HCT116 (cell line): Measurements from ENCODE around the gene GALR3. TPM values are rescaled to one million over a fixed set of nuclear protein-coding genes. Genes with fewer than 3 reads are reported as not detected.

Source experiments
- ATAC-seq: fragments of 200-7000 bp; cut with Tn5 transposase; 2 replicates; pipeline ENCODE4 v1.9.1; 2020; ENCODE audit warnings: mild to moderate bottlenecking, moderate library complexity
- BruUV-seq: library from RNA; stranded (reverse); fragments of 400-500 nt; replicated peaks from 2 replicates; lab custom pipeline; 2021; lab: Mats Ljungman, UMichigan
- CTCF ChIA-PET: fragments of 300-600 bp; sonication (Branson Sonifier 250); formaldehyde crosslinking; loops from one replicate; lab custom pipeline; 2021; ENCODE audit warnings: antibody characterized with exemption; lab: Charles Lee
- POLR2A ChIA-PET: fragments of 300-600, 350-600 bp; sonication (Branson Sonifier 250); formaldehyde crosslinking; loops from one replicate; lab custom pipeline; 2021; ENCODE audit warnings: antibody characterized with exemption; lab: Charles Lee
- RAD21 ChIA-PET, 2 experiments: fragments of 300-600 bp; sonication (Branson Sonifier 250); formaldehyde crosslinking; loops; one replicate each; lab custom pipeline; 2023; ENCODE audit warnings: low total read pairs in 2 of 2; ENCODE audit not compliant: uncharacterized antibody in 2 of 2, unreplicated experiment in 2 of 2, low non-redundant PET in 1 of 2; lab: Charles Lee
- DNase-seq: peaks from one replicate; pipeline ENCODE4 v3.0.0-alpha.2; 2010; ENCODE audit warnings: low read depth, low spot score
- H2AFZ ChIP-seq: fragments of 200-600 bp; shearing (Covaris generic), sonication (generic); 2 replicates; pipeline ENCODE4 v1.6.1; 2017; ENCODE audit warnings: low read depth, mixed run types, mixed read lengths, antibody characterized with exemption, low read length; ENCODE audit not compliant: poor library complexity, severe bottlenecking
- H3K27ac ChIP-seq: 2 replicates; pipeline ENCODE4 v1.5.1; 2012; ENCODE audit warnings: low read depth, low read length
- H3K27me3 ChIP-seq: fragments of 200-600 bp; sonication (generic); 2 replicates; pipeline ENCODE4 v1.6.1; 2016; ENCODE audit warnings: mixed run types, low read length, mixed read lengths; ENCODE audit not compliant: insufficient read depth
- H3K36me3 ChIP-seq, 2 experiments: fragments of 200-500 bp in 1 of 2; fragments of 200-600 bp in 1 of 2; sonication (Bioruptor generic) in 1 of 2; sonication (generic) in 1 of 2; 2 replicates each; pipeline versions ENCODE4 v1.5.1 to v1.6.1; 2014 to 2016; ENCODE audit warnings: low read length in 2 of 2, inconsistent platforms in 1 of 2, mixed read lengths in 1 of 2, mixed run types in 1 of 2; ENCODE audit not compliant: insufficient read depth in 2 of 2, control insufficient read depth in 1 of 2
- H3K4me1 ChIP-seq, 2 experiments: fragments of 200-600 bp in 1 of 2; sonication (generic) in 1 of 2; 2 replicates each; pipeline versions ENCODE4 v1.5.1 to v1.6.1; 2012 to 2017; ENCODE audit warnings: low read length in 2 of 2, inconsistent platforms in 1 of 2, mild to moderate bottlenecking in 1 of 2, mixed read lengths in 1 of 2, mixed run types in 1 of 2, moderate library complexity in 1 of 2; ENCODE audit not compliant: insufficient read depth in 2 of 2, control insufficient read depth in 1 of 2
- H3K4me2 ChIP-seq: fragments of 200-600 bp; sonication (generic); 2 replicates; pipeline ENCODE4 v1.6.1; 2017; ENCODE audit warnings: mixed run types, low read length, mixed read lengths
- H3K4me3 ChIP-seq, 2 experiments: fragments of 200-600 bp in 1 of 2; sonication (generic) in 1 of 2; replicated peaks in 1 of 2; 2 replicates each; pipeline ENCODE4 v1.5.1; 2011 to 2016; ENCODE audit warnings: low read length in 2 of 2, control low read depth in 1 of 2, low read depth in 1 of 2, mild to moderate bottlenecking in 1 of 2, mixed read lengths in 1 of 2, mixed run types in 1 of 2
- H3K79me2 ChIP-seq: fragments of 200-600 bp; sonication (generic); 2 replicates; pipeline ENCODE4 v1.6.1; 2017; ENCODE audit warnings: mild to moderate bottlenecking, mixed run types, low read length, moderate library complexity, mixed read lengths; ENCODE audit not compliant: insufficient read depth
- H3K9ac ChIP-seq: fragments of 200-600 bp; sonication (generic); 2 replicates; pipeline ENCODE4 v1.6.1; 2016; ENCODE audit warnings: low read length, mixed read lengths
- H3K9me2 ChIP-seq: fragments of 200-600 bp; sonication (generic), shearing (Covaris generic); 2 replicates; pipeline ENCODE4 v1.6.1; 2017; ENCODE audit warnings: mixed run types, mild to moderate bottlenecking, moderate library complexity; ENCODE audit not compliant: insufficient read depth
- H3K9me3 ChIP-seq, 2 experiments: fragments of 200-500 bp in 1 of 2; fragments of 200-600 bp in 1 of 2; sonication (Bioruptor generic) in 1 of 2; sonication (generic) in 1 of 2; 2 replicates each; pipeline ENCODE4 v1.6.1; 2014 to 2017; ENCODE audit warnings: low read length in 2 of 2, mixed read lengths in 2 of 2, inconsistent platforms in 1 of 2, low read depth in 1 of 2, mild to moderate bottlenecking in 1 of 2, mixed run types in 1 of 2, moderate library complexity in 1 of 2; ENCODE audit not compliant: control insufficient read depth in 1 of 2, insufficient read depth in 1 of 2
- H4K20me1 ChIP-seq: fragments of 200-600 bp; sonication (generic), shearing (Covaris generic); 2 replicates; pipeline ENCODE4 v1.6.1; 2017; ENCODE audit warnings: mixed run types, mild to moderate bottlenecking, moderate library complexity; ENCODE audit not compliant: insufficient read depth
- ATF3 ChIP-seq: IDR thresholded peaks from 2 replicates; pipeline ENCODE4 v1.6.1; 2012
- CBX3 ChIP-seq: IDR thresholded peaks from 2 replicates; pipeline ENCODE4 v1.6.1; 2012; ENCODE audit warnings: low read depth
- CEBPB ChIP-seq: IDR thresholded peaks from 2 replicates; pipeline ENCODE4 v1.6.1; 2012; ENCODE audit warnings: low read depth
- POLR2AphosphoS5 ChIP-seq: IDR thresholded peaks from 2 replicates; pipeline ENCODE4 v1.6.1; 2011; ENCODE audit warnings: mild to moderate bottlenecking, low read depth, low read length, moderate library complexity
- SRF ChIP-seq: IDR thresholded peaks from 2 replicates; pipeline ENCODE4 v1.6.1; 2012; ENCODE audit warnings: low read depth
- YY1 ChIP-seq: IDR thresholded peaks from 2 replicates; pipeline ENCODE4 v1.6.1; 2011; ENCODE audit warnings: low read length, low read depth, moderate library complexity, mild to moderate bottlenecking; ENCODE audit not compliant: insufficient replicate concordance; ENCODE audit errors: extremely low read depth
- intact Hi-C: fragments of 100-400 bp; cut with micrococcal nuclease; formaldehyde crosslinking; loops from 2 replicates; pipeline ENCODE4 v1.10.0; 2022
- total RNA-seq: library from RNA; stranded (reverse); gene quantifications from one replicate; pipeline ENCODE4 v1.2.1, GENCODE V29; 2021; ENCODE audit not compliant: unreplicated experiment
- TF ChIP-seq, protein P1 (sequence below): IDR thresholded peaks from 2 replicates; pipeline ENCODE4 v1.6.1; 2012; ENCODE audit warnings: low read depth

Gene GALR3
- total RNA-seq, 1 experiment from 2014 or later, result 0.32 TPM

DNA sequence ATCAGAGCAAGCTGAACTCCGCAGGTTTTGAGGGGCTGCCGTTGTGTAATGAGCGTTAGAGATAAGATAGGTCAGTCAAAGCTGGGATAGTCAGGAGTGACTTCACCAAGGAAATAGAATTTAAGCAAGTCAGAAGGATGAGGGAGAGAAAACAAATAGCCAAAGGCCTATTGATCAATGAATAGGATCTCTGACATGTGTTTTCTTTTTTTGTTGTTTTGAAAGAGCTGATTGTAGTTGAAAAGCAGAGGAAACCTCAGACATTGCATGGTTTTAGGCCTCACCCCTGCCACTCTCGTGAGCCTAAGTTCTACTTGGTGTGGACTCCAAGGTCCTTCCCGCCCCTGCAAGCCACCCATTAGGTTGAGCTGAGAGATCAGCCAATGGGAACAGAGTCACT lies 29.2 kb downstream of the GALR3 start:
- POLR2A ChIA-PET, result no interaction called here

GRCh38 chr22:37854946-37855345 lies 31.8 kb downstream of the GALR3 start:
- no peak for ATAC-seq
- POLR2A ChIA-PET, result interaction anchor here (1.0 to 1.3 kb wide), 2 partner anchors 11 to 27 kb away, joined by 3 to 4 read pairs; partner anchors contain the start of gene ANKRD54
- BruUV-seq, result no TSS peak

More for the DNA sequence above, 29.2 kb downstream of the GALR3 start:
- Histone ChIP-seq H3K9ac (no peak overlapping the region), H3K27ac (no peak overlapping the region), H3K9me3 (no peaks in the 10 kb centered on the region), H3K27me3 (no peaks in the 10 kb centered on the region), H4K20me1 (peaks cover 10% of the 10 kb centered on the region; the same call in 1 of the 2 replicates), H3K36me3 (peaks cover 45 to 60% of the 10 kb centered on the region in 2 experiments; a peak in 3 of 4 replicates), H3K4me2 (no peak overlapping the region), H3K9me2 (no peaks in the 10 kb centered on the region), H2AFZ (no peak overlapping the region), H3K79me2 (peaks cover 100% of the 10 kb centered on the region), H3K4me1 (peaks cover 10 to 20% of the 10 kb centered on the region in 2 experiments), H3K4me3 (no peak overlapping the region)
- CTCF ChIA-PET, result interaction anchor here (1.1 kb wide), 1 partner anchor 11 kb away, joined by 4 read pairs; no protein-coding TSS in a partner anchor
- ATAC-seq (no peak), DNase-seq (no peak)
- intact Hi-C loops, result no loop called here
- no peak for TF ChIP-seq POLR2AphosphoS5
- TF ChIP-seq, protein P1, sequence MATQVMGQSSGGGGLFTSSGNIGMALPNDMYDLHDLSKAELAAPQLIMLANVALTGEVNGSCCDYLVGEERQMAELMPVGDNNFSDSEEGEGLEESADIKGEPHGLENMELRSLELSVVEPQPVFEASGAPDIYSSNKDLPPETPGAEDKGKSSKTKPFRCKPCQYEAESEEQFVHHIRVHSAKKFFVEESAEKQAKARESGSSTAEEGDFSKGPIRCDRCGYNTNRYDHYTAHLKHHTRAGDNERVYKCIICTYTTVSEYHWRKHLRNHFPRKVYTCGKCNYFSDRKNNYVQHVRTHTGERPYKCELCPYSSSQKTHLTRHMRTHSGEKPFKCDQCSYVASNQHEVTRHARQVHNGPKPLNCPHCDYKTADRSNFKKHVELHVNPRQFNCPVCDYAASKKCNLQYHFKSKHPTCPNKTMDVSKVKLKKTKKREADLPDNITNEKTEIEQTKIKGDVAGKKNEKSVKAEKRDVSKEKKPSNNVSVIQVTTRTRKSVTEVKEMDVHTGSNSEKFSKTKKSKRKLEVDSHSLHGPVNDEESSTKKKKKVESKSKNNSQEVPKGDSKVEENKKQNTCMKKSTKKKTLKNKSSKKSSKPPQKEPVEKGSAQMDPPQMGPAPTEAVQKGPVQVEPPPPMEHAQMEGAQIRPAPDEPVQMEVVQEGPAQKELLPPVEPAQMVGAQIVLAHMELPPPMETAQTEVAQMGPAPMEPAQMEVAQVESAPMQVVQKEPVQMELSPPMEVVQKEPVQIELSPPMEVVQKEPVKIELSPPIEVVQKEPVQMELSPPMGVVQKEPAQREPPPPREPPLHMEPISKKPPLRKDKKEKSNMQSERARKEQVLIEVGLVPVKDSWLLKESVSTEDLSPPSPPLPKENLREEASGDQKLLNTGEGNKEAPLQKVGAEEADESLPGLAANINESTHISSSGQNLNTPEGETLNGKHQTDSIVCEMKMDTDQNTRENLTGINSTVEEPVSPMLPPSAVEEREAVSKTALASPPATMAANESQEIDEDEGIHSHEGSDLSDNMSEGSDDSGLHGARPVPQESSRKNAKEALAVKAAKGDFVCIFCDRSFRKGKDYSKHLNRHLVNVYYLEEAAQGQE, result no peak
- RAD21 ChIA-PET, result no interaction called here
- BruUV-seq, result no TSS peak

More at GRCh38 chr22:37854946-37855345, 31.8 kb downstream of the GALR3 start:
- H4K20me1 ChIP-seq, result peaks cover 10% of the 10 kb centered on the region; the same call in 1 of the 2 replicates
- no peaks in the 10 kb centered on the region for H3K9me2 ChIP-seq
- no peak overlapping the region for H3K27ac ChIP-seq
- peaks cover 96% of the 10 kb centered on the region for H3K79me2 ChIP-seq
- no peaks in the 10 kb centered on the region for H3K27me3 ChIP-seq
- H3K4me2 ChIP-seq, result no peak overlapping the region
- intact Hi-C loops, result no loop called here
- no peak overlapping the region for H3K9ac ChIP-seq
- H3K9me3 ChIP-seq, result no peaks in the 10 kb centered on the region
- RAD21 ChIA-PET, result no interaction called here
- no peak overlapping the region for H2AFZ ChIP-seq
- CTCF ChIA-PET, result interaction anchor here (1.5 kb wide), 1 partner anchor 8 kb away, joined by 3 read pairs; no protein-coding TSS in a partner anchor
- H3K4me3 ChIP-seq, result no peak overlapping the region
- peaks cover 6 to 13% of the 10 kb centered on the region in 2 experiments; a peak in 3 of 4 replicates for H3K4me1 ChIP-seq
- no peak for DNase-seq
- no peak for TF ChIP-seq YY1
- TF ChIP-seq ATF3, result no peak
- no peak for TF ChIP-seq SRF
- TF ChIP-seq CBX3, result no peak
- no peak for TF ChIP-seq POLR2AphosphoS5
- TF ChIP-seq, protein P1, result no peak
- no peak for TF ChIP-seq CEBPB
- TF ChIP-seq, all 23 proteins: peak for 0
- H3K36me3 ChIP-seq, result peaks cover 55 to 69% of the 10 kb centered on the region in 2 experiments; a peak in 3 of 4 replicates
